B cell (primary cell): ENCODE measurements around the gene ACTR5. TPM values are rescaled to one million over a fixed set of nuclear protein-coding genes. Genes with fewer than 3 reads are reported as not detected.
A peak's percentile ranks its signal among the peaks of the same experiment; 100 is the strongest.

Experiments used
- ATAC-seq: fragments of 200-7000 bp; cut with Tn5 transposase; one replicate; pipeline ENCODE4 v1.10.0; 2021; ENCODE audit warnings: low read depth, mild to moderate bottlenecking, moderate number of reproducible peaks, moderate library complexity
- CTCF ChIA-PET: fragments of 350-600 bp; sonication (Branson Sonifier 250); formaldehyde crosslinking; loops from one replicate; lab custom pipeline; 2021; ENCODE audit warnings: antibody characterized with exemption, inconsistent platforms; lab: Charles Lee
- POLR2A ChIA-PET: fragments of 350-600 bp; sonication (Branson Sonifier 250); formaldehyde crosslinking; loops from one replicate; lab custom pipeline; 2021; ENCODE audit warnings: antibody characterized with exemption; lab: Charles Lee
- DNase-seq: peaks from one replicate; pipeline ENCODE4 v3.0.0; 2013
- H2AFZ ChIP-seq: 2 replicates; pipeline ENCODE4 v1.6.1; 2012; ENCODE audit warnings: mild to moderate bottlenecking, low read depth, low read length; ENCODE audit not compliant: insufficient read depth, poor library complexity, severe bottlenecking
- H3K27ac ChIP-seq, 2 donors: 1 replicate in 1 of 2; 2 replicates in 1 of 2; pipeline ENCODE4 v1.5.1; 2012 to 2013; ENCODE audit warnings: low read length in 2 of 2, mild to moderate bottlenecking in 2 of 2, moderate library complexity in 1 of 2
- H3K27me3 ChIP-seq, 4 experiments: fragments of 200-600 bp in 1 of 4; sonication (generic) in 1 of 4; replicated peaks in 1 of 4; 1 replicate in 2 of 4; 2 replicates in 2 of 4; pipeline versions ENCODE4 v1.6.1 to v1.7.0; 2013 to 2016; ENCODE audit warnings: low read length in 3 of 4, mild to moderate bottlenecking in 2 of 4, mixed read lengths in 1 of 4, moderate library complexity in 1 of 4; ENCODE audit not compliant: insufficient read depth in 4 of 4, control insufficient read depth in 3 of 4; ENCODE audit errors: control extremely low read depth in 1 of 4
- H3K36me3 ChIP-seq, 2 experiments: replicated peaks in 1 of 2; 1 replicate in 1 of 2; 2 replicates in 1 of 2; pipeline versions ENCODE4 v1.6.1 to v1.7.1; 2013; ENCODE audit warnings: low read length in 1 of 2; ENCODE audit not compliant: insufficient read depth in 2 of 2, control insufficient read depth in 1 of 2; ENCODE audit errors: control extremely low read depth in 1 of 2, extremely low read depth in 1 of 2
- H3K4me1 ChIP-seq, 2 donors: fragments of 200-600 bp in 1 of 2; sonication (generic) in 1 of 2; 1 replicate in 1 of 2; 2 replicates in 1 of 2; pipeline versions ENCODE4 v1.5.1 to v1.6.1; 2013 to 2017; ENCODE audit warnings: low read length in 2 of 2; ENCODE audit not compliant: control insufficient read depth in 2 of 2, insufficient read depth in 2 of 2
- H3K4me2 ChIP-seq: replicated peaks from 2 replicates; pipeline ENCODE3; 2012; ENCODE audit warnings: mild to moderate bottlenecking, low read depth, low read length; ENCODE audit not compliant: poor library complexity, severe bottlenecking
- H3K4me3 ChIP-seq, 5 experiments: fragments of 200-600 bp in 1 of 5; sonication (generic) in 1 of 5; 1 replicate in 3 of 5; 2 replicates in 2 of 5; pipeline versions ENCODE4 v1.5.1 to v1.7.0; 2011 to 2016; ENCODE audit warnings: low read length in 4 of 5, mild to moderate bottlenecking in 4 of 5, low read depth in 2 of 5, control low read depth in 1 of 5, moderate library complexity in 1 of 5; ENCODE audit not compliant: insufficient read depth in 1 of 5; ENCODE audit errors: control extremely low read depth in 1 of 5, extremely low read depth in 1 of 5
- H3K79me2 ChIP-seq: fragments of 200-600 bp; sonication (generic); one replicate; pipeline ENCODE4 v1.6.0; 2016; ENCODE audit warnings: low read length; ENCODE audit not compliant: control insufficient read depth, insufficient read depth
- H3K9ac ChIP-seq: fragments of 200-600 bp; sonication (generic); 2 replicates; pipeline ENCODE4 v1.6.1; 2017; ENCODE audit warnings: mild to moderate bottlenecking, low read length, moderate library complexity
- H3K9me3 ChIP-seq, 3 donors: one replicate each; pipeline versions ENCODE4 v1.6.1 to v1.7.1; 2013; ENCODE audit warnings: low read length in 2 of 3; ENCODE audit not compliant: control insufficient read depth in 2 of 3, insufficient read depth in 1 of 3; ENCODE audit errors: control extremely low read depth in 1 of 3
- H4K20me1 ChIP-seq: 2 replicates; pipeline ENCODE4 v1.6.0; 2012; ENCODE audit warnings: mild to moderate bottlenecking, low read length; ENCODE audit not compliant: insufficient read depth, control insufficient read depth, poor library complexity, severe bottlenecking
- H3K27ac Mint-ChIP-seq: one replicate; pipeline ENCODE4 v1.8.0; 2021; ENCODE audit warnings: mixed read lengths
- H3K27me3 Mint-ChIP-seq: one replicate; pipeline ENCODE4 v1.8.0; 2021; ENCODE audit warnings: mixed read lengths
- H3K4me1 Mint-ChIP-seq: one replicate; pipeline ENCODE4 v1.8.0; 2021; ENCODE audit warnings: mixed read lengths
- H3K4me3 Mint-ChIP-seq: one replicate; pipeline ENCODE4 v1.8.0; 2021; ENCODE audit warnings: mixed read lengths
- H3K9me3 Mint-ChIP-seq: one replicate; pipeline ENCODE4 v1.8.0; 2022; ENCODE audit warnings: mixed read lengths; ENCODE audit not compliant: insufficient read depth
- EZH2 ChIP-seq: IDR thresholded peaks from 2 replicates; pipeline ENCODE4 v1.6.1; 2012; ENCODE audit warnings: borderline replicate concordance, low read depth, mild to moderate bottlenecking, moderate library complexity, low read length; ENCODE audit not compliant: insufficient read depth, poor library complexity, severe bottlenecking
- WGBS: methylation state at CpG from one replicate; pipeline ENCODE4 v1.1.5; 2013; ENCODE audit warnings: missing lambda C conversion rate; ENCODE audit not compliant: insufficient coverage; 5-methylcytosine and 5-hydroxymethylcytosine counted together
- intact Hi-C: fragments of 100-400 bp; cut with micrococcal nuclease; formaldehyde crosslinking; loops from one replicate; pipeline ENCODE4 v1.10.0; 2022
- polyA plus RNA-seq: library from polyadenylated mRNA; depleted of rRNA; stranded (reverse); fragments of >200 nt; gene quantifications from 2 replicates; pipeline ENCODE4 v1.2.3, GENCODE V29; 2012
- total RNA-seq, 2 donors: library from RNA; stranded (reverse); fragments of 120-200 nt in 1 of 2; gene quantifications; 1 replicate in 1 of 2; 2 replicates in 1 of 2; pipeline versions ENCODE4 v1.2.3 to v1.2.4, GENCODE V29; 2013 to 2022
- TF ChIP-seq, protein P1 (sequence below): fragments of 200-600 bp; IDR thresholded peaks from one replicate; pipeline ENCODE4 v1.8.0; 2022; ENCODE audit warnings: antibody characterized with exemption, mild to moderate bottlenecking

Gene ACTR5
- total and polyA plus RNA-seq, 2 donors (not counting 1 experiment from before 2014, with no cell fraction given) = 15.4 to 18.0 TPM

GRCh38 chr20:38725931-38726803 lies 22.1 kb upstream of the ACTR5 start:
- Mint-ChIP-seq H3K27me3 (peaks cover 83% of the 10 kb centered on the region), H3K9me3 (peaks cover 2% of the 10 kb centered on the region), H3K4me1 (peaks cover 71% of the 10 kb centered on the region), H3K27ac (peak overlapping the region; percentile 80), H3K4me3 (peak overlapping the region; percentile 76)
- no peak overlapping the region for H2AFZ ChIP-seq
- H3K36me3 ChIP-seq = no peaks in the 10 kb centered on the region
- ATAC-seq (peak; percentile 26), DNase-seq (peak; percentile 63)
- 15% methylated on average over 51 of the region's 53 CpGs for WGBS
- peak overlapping the region; percentile 71 for H3K4me2 ChIP-seq
- no peak overlapping the region for H3K9ac ChIP-seq
- H4K20me1 ChIP-seq = no peaks in the 10 kb centered on the region
- H3K79me2 ChIP-seq = no peaks in the 10 kb centered on the region
- peaks cover 0 to 79% (median 21%) of the 10 kb centered on the region in 3 donors for H3K9me3 ChIP-seq
- H3K4me1 ChIP-seq = peaks cover 84 to 85% of the 10 kb centered on the region in 2 donors
- intact Hi-C loops = loop anchor here (5.0 kb wide), 1 partner anchor 236 kb away; the partner anchor contains the start of gene DHX35
- CTCF ChIA-PET = interaction anchor here (0.5 to 3.3 kb wide), 8 partner anchors 21 to 323 kb away, joined by 3 to 27 read pairs (median 4); partner anchors contain the start of gene DHX35
- H3K27me3 ChIP-seq = peaks cover 0 to 98% (median 86%) of the 10 kb centered on the region in 4 experiments
- H3K27ac ChIP-seq = no peak overlapping the region
- POLR2A ChIA-PET = interaction anchor here (0.6 to 1.2 kb wide), 3 partner anchors 13 to 236 kb away, joined by 3 to 6 read pairs (median 5); partner anchors contain the start of gene DHX35
- peak; percentile 5 for TF ChIP-seq EZH2
- TF ChIP-seq, protein P1, sequence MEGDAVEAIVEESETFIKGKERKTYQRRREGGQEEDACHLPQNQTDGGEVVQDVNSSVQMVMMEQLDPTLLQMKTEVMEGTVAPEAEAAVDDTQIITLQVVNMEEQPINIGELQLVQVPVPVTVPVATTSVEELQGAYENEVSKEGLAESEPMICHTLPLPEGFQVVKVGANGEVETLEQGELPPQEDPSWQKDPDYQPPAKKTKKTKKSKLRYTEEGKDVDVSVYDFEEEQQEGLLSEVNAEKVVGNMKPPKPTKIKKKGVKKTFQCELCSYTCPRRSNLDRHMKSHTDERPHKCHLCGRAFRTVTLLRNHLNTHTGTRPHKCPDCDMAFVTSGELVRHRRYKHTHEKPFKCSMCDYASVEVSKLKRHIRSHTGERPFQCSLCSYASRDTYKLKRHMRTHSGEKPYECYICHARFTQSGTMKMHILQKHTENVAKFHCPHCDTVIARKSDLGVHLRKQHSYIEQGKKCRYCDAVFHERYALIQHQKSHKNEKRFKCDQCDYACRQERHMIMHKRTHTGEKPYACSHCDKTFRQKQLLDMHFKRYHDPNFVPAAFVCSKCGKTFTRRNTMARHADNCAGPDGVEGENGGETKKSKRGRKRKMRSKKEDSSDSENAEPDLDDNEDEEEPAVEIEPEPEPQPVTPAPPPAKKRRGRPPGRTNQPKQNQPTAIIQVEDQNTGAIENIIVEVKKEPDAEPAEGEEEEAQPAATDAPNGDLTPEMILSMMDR = peak; percentile 21
- no peak overlapping the region for H3K4me3 ChIP-seq
